Measurements from ENCODE around the gene SLC22A16. TPM values are rescaled to one million over a fixed set of nuclear protein-coding genes. Genes with fewer than 3 reads are reported as not detected.
"Not testable (repeated sequence)": the region's sequence is repeated elsewhere in the genome, so short reads cannot be mapped to it uniquely, and the experiment has no call there.

SLC22A16 gene
- polyA plus RNA-seq, 1 donor (not counting 4 experiments of a cell fraction or from before 2014, with no cell fraction given), result not detected

GRCh38 chr6:110509617-110510241, 33.3 kb upstream of the SLC22A16 start:
- no peaks in the 10 kb centered on the region for H3K9me1 ChIP-seq (ENCODE audit: control insufficient read depth, extremely low read depth, insufficient read depth, low read length)
- DNase-seq (ENCODE audit: low read depth, low spot score), result no peak
- no peak overlapping the region for H3K9ac ChIP-seq (ENCODE audit: control insufficient read depth, extremely low read depth, insufficient read depth, low read length)
- peak overlapping the region; percentile 18 for H3K27ac ChIP-seq (ENCODE audit: control insufficient read depth, insufficient read depth, low read length)
- no peak overlapping the region for H3K4me3 ChIP-seq (ENCODE audit: control insufficient read depth in 2 of 3, extremely low read depth in 1 of 3, insufficient read depth in 2 of 3, low read depth in 1 of 3, low read length in 3 of 3)
- peak; percentile 83 for FAIRE-seq
- no peaks in the 10 kb centered on the region for H3K36me3 ChIP-seq (ENCODE audit: control insufficient read depth in 2 of 2, extremely low read depth in 1 of 2, insufficient read depth in 2 of 2, low read length in 2 of 2)
- H3K79me2 ChIP-seq (ENCODE audit: control insufficient read depth, insufficient read depth, low read length), result no peaks in the 10 kb centered on the region
- H4K20me1 ChIP-seq (ENCODE audit: control insufficient read depth, extremely low read depth, insufficient read depth, low read length), result no peaks in the 10 kb centered on the region
- H2AFZ ChIP-seq (ENCODE audit: control insufficient read depth, low read length), result no peak overlapping the region
- no peaks in the 10 kb centered on the region for H3K27me3 ChIP-seq (ENCODE audit: control insufficient read depth, extremely low read depth, insufficient read depth, low read length)
- no peak for TF ChIP-seq EZH2 (IDR thresholded peaks at IDR 0.05; ENCODE audit: low read length)
- TF ChIP-seq CTCF (optimal IDR thresholded peaks at IDR 0.05 in 1 of 3, IDR thresholded peaks at IDR 0.05 in 1 of 3, conservative IDR thresholded peaks at IDR 0.05 in 1 of 3; ENCODE audit: extremely low read depth in 1 of 3, insufficient read depth in 2 of 3, low read length in 3 of 3), result no peak
- H3K9me3 ChIP-seq (ENCODE audit: control insufficient read depth, low read depth, low read length), result no peaks in the 10 kb centered on the region
- dilution Hi-C loops (cut with MboI; ENCODE audit: extremely low pct_ligation_motif_present, low sequenced_read_pairs), result no loop called here
- peaks cover 28% of the 10 kb centered on the region for H3K4me1 ChIP-seq (ENCODE audit: control insufficient read depth, extremely low read depth, insufficient read depth, low read length)
- H3K4me2 ChIP-seq (ENCODE audit: control insufficient read depth, extremely low read depth, insufficient read depth, low read depth, low read length), result peak overlapping the region; percentile 53

- H2AFZ ChIP-seq (ENCODE audit: control insufficient read depth, low read length); H3K4me2 ChIP-seq (ENCODE audit: control insufficient read depth, extremely low read depth, insufficient read depth, low read depth, low read length); H3K36me3 ChIP-seq (ENCODE audit: control insufficient read depth in 2 of 2, extremely low read depth in 1 of 2, insufficient read depth in 2 of 2, low read length in 2 of 2); H3K9me1 ChIP-seq (ENCODE audit: control insufficient read depth, extremely low read depth, insufficient read depth, low read length); H3K9me3 ChIP-seq (ENCODE audit: control insufficient read depth, low read depth, low read length); DNase-seq (ENCODE audit: low read depth, low spot score); H3K4me1 ChIP-seq (ENCODE audit: control insufficient read depth, extremely low read depth, insufficient read depth, low read length); H3K4me3 ChIP-seq (ENCODE audit: control insufficient read depth in 2 of 3, extremely low read depth in 1 of 3, insufficient read depth in 2 of 3, low read depth in 1 of 3, low read length in 3 of 3); H3K27ac ChIP-seq (ENCODE audit: control insufficient read depth, insufficient read depth, low read length); H3K9ac ChIP-seq (ENCODE audit: control insufficient read depth, extremely low read depth, insufficient read depth, low read length); H3K27me3 ChIP-seq (ENCODE audit: control insufficient read depth, extremely low read depth, insufficient read depth, low read length); FAIRE-seq; H4K20me1 ChIP-seq (ENCODE audit: control insufficient read depth, extremely low read depth, insufficient read depth, low read length); H3K79me2 ChIP-seq (ENCODE audit: control insufficient read depth, insufficient read depth, low read length); dilution Hi-C loops (cut with MboI; ENCODE audit: extremely low pct_ligation_motif_present, low sequenced_read_pairs): not testable (repeated sequence)
Observed at GRCh38 chr6:110504891-110505290, 28.5 kb upstream of the SLC22A16 start.

DNA sequence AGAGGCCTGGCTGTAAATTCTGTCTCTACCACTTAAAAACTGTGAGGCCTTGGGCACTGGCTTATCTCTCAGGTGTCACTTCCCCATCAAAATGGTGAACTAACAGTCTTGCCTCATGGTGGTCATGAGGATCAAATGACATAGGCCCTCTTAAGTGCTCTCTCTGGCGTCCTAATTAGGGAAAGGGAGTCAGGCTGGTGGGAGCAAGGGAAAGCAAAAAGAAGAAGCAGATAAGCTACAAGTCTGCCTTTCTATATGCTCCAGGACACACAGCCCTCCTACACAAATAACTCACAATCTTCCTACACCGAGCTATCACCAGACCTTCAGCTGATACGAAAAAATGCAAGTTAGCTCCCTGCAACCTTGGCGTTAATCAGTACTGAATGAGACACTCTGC, 19.5 kb upstream of the SLC22A16 start:
- peaks cover 2% of the 10 kb centered on the region for H3K27me3 ChIP-seq (ENCODE audit: control insufficient read depth, extremely low read depth, insufficient read depth, low read length)
- H3K4me3 ChIP-seq (ENCODE audit: control insufficient read depth in 2 of 3, extremely low read depth in 1 of 3, insufficient read depth in 2 of 3, low read depth in 1 of 3, low read length in 3 of 3), result no peak overlapping the region
- no peak overlapping the region for H3K4me2 ChIP-seq (ENCODE audit: control insufficient read depth, extremely low read depth, insufficient read depth, low read depth, low read length)
- TF ChIP-seq EZH2 (IDR thresholded peaks at IDR 0.05; ENCODE audit: low read length), result no peak
- no peak for TF ChIP-seq CTCF (optimal IDR thresholded peaks at IDR 0.05 in 1 of 3, IDR thresholded peaks at IDR 0.05 in 1 of 3, conservative IDR thresholded peaks at IDR 0.05 in 1 of 3; ENCODE audit: extremely low read depth in 1 of 3, insufficient read depth in 2 of 3, low read length in 3 of 3)
- dilution Hi-C loops (cut with MboI; ENCODE audit: extremely low pct_ligation_motif_present, low sequenced_read_pairs), result no loop called here
- no peak overlapping the region for H3K9ac ChIP-seq (ENCODE audit: control insufficient read depth, extremely low read depth, insufficient read depth, low read length)
- H3K9me3 ChIP-seq (ENCODE audit: control insufficient read depth, low read depth, low read length), result no peaks in the 10 kb centered on the region
- no peaks in the 10 kb centered on the region for H3K36me3 ChIP-seq (ENCODE audit: control insufficient read depth in 2 of 2, extremely low read depth in 1 of 2, insufficient read depth in 2 of 2, low read length in 2 of 2)
- DNase-seq (ENCODE audit: low read depth, low spot score) (no peak), FAIRE-seq (no peak)
- no peak overlapping the region for H3K27ac ChIP-seq (ENCODE audit: control insufficient read depth, insufficient read depth, low read length)
- H3K79me2 ChIP-seq (ENCODE audit: control insufficient read depth, insufficient read depth, low read length), result no peaks in the 10 kb centered on the region
- H3K4me1 ChIP-seq (ENCODE audit: control insufficient read depth, extremely low read depth, insufficient read depth, low read length), result peaks cover 14% of the 10 kb centered on the region
- H3K9me1 ChIP-seq (ENCODE audit: control insufficient read depth, extremely low read depth, insufficient read depth, low read length), result no peaks in the 10 kb centered on the region
- H4K20me1 ChIP-seq (ENCODE audit: control insufficient read depth, extremely low read depth, insufficient read depth, low read length), result no peaks in the 10 kb centered on the region
- H2AFZ ChIP-seq (ENCODE audit: control insufficient read depth, low read length), result peak overlapping the region; percentile 10
